Measurements from ENCODE around the gene CACHD1. TPM values are rescaled to one million over a fixed set of nuclear protein-coding genes. Genes with fewer than 3 reads are reported as not detected.

Gene CACHD1
- total and polyA plus RNA-seq, 9 of the 15 experiments (the other 6 are each of a cell fraction or from before 2014, with no cell fraction given) = 0.07 TPM; not detected in 8

- ChIA-PET CTCF (ENCODE audit: low intra/inter-chr PET ratio) (no interaction called here), POLR2A (interaction anchor here (1.0 kb wide), 1 partner anchor 28 kb away, joined by 3 read pairs; no protein-coding TSS in a partner anchor)
- no TSS peak for BruUV-seq (replicated peaks)
- intact Hi-C loops (cut with micrococcal nuclease) (loop anchor here (5.0 kb wide), 1 partner anchor 412 kb away; no protein-coding TSS in a partner anchor), in situ Hi-C loops (cut with MboI) (loop anchor here (10.0 kb wide), 1 partner anchor 414 kb away; no protein-coding TSS in a partner anchor)
- H3K9me3 ChIP-seq (replicated peaks; ENCODE audit: control insufficient read depth, insufficient read depth, low read depth, low read length) = no peaks in the 10 kb centered on the region
- H3K4me1 ChIP-seq (replicated peaks in 1 of 2; ENCODE audit: control insufficient read depth in 2 of 2, insufficient read depth in 2 of 2, low read length in 2 of 2) = no peaks in the 10 kb centered on the region
- no peaks in the 10 kb centered on the region for H4K20me1 ChIP-seq (replicated peaks; ENCODE audit: control insufficient read depth, insufficient read depth, low read length)
- ATAC-seq (no peak), FAIRE-seq (no peak), DNase-seq (ENCODE audit: extremely low read depth in 1 of 4, low spot score in 3 of 4) (no peak)
- H3K4me2 ChIP-seq (ENCODE audit: insufficient read depth, low read length) = no peak overlapping the region
- no peak overlapping the region for H3K4me3 ChIP-seq
- no peak overlapping the region for H2AFZ ChIP-seq (ENCODE audit: low read depth, low read length)
- H3K9ac ChIP-seq (ENCODE audit: insufficient read depth in 1 of 2, low read depth in 2 of 2, low read length in 2 of 2) = no peak overlapping the region
- H3K36me3 ChIP-seq (ENCODE audit: control insufficient read depth, insufficient read depth, low read length) = no peaks in the 10 kb centered on the region
- TF ChIP-seq E2F1 (CRISPR knock-in tag; IDR thresholded peaks at IDR 0.05) = no peak
- no peak for TF ChIP-seq CREM (IDR thresholded peaks at IDR 0.05; ENCODE audit: low read depth)
- no peak for TF ChIP-seq SRSF9 (IDR thresholded peaks at IDR 0.05; ENCODE audit: borderline replicate concordance, low read depth, low read length)
- no peak for TF ChIP-seq SNRNP70 (optimal IDR thresholded peaks at IDR 0.05; ENCODE audit: low read depth, low read length)
- no peak for TF ChIP-seq KHSRP (IDR thresholded peaks at IDR 0.05)
- TF ChIP-seq BCL6 (CRISPR knock-in tag; IDR thresholded peaks at IDR 0.05) = no peak
- no peak for TF ChIP-seq E2F4 (CRISPR knock-in tag; IDR thresholded peaks at IDR 0.05; ENCODE audit: low read depth)
- no peak for TF ChIP-seq TFAM (CRISPR knock-in tag; conservative IDR thresholded peaks at IDR 0.05)
- no peak for TF ChIP-seq ZNF75A (CRISPR knock-in tag; IDR thresholded peaks at IDR 0.05)
- no peak for TF ChIP-seq CHD2 (IDR thresholded peaks at IDR 0.05; ENCODE audit: low read depth, low read length)
- TF ChIP-seq CBFB (CRISPR knock-in tag; IDR thresholded peaks at IDR 0.05) = no peak
- TF ChIP-seq CCAR2 (IDR thresholded peaks at IDR 0.05; ENCODE audit: low read depth, low read length) = no peak
- TF ChIP-seq CCNT2 (IDR thresholded peaks at IDR 0.05; ENCODE audit: borderline replicate concordance, extremely low read depth, insufficient read length, low read depth, low read length) = no peak
- no peak for TF ChIP-seq ZNF318 (IDR thresholded peaks at IDR 0.05; ENCODE audit: borderline replicate concordance in 1 of 2, low read depth in 1 of 2)
- no peak overlapping the region for H3K27ac ChIP-seq (ENCODE audit: extremely low read depth, low read depth, low read length)
- H3K27me3 ChIP-seq (ENCODE audit: control insufficient read depth in 2 of 2, insufficient read depth in 2 of 2, low read length in 2 of 2) = peaks cover 9 to 18% of the 10 kb centered on the region in 2 experiments
- no peaks in the 10 kb centered on the region for H3K79me2 ChIP-seq (ENCODE audit: control insufficient read depth, insufficient read depth, low read length)
- 9% methylated on average over 6 of the region's 6 CpGs for WGBS (ENCODE audit: insufficient coverage, low coverage, missing lambda C conversion rate)
- no peaks in the 10 kb centered on the region for H3K9me1 ChIP-seq (ENCODE audit: control insufficient read depth, insufficient read depth, low read length)
These were observed 209.2 kb downstream of the CACHD1 start for GRCh38 chr1:64679177-64679576.

All from K562 (cell line).